ENCODE data around the gene NEU1.

The NEU1 gene

GRCh38 chr6:31896493-31896855, 33.9 kb upstream of the NEU1 start:
- no peak for DNase-seq (ENCODE audit: low read depth in 2 of 2)

GRCh38 chr6:31892821-31893220, 30.2 kb upstream of the NEU1 start:
- no peak for DNase-seq (ENCODE audit: low read depth in 2 of 2)

GRCh38 chr6:31889331-31889972, 26.8 kb upstream of the NEU1 start:
- no peak for DNase-seq (ENCODE audit: low read depth in 2 of 2)

- no peak for DNase-seq (ENCODE audit: low read depth in 2 of 2)
Observed at GRCh38 chr6:31888276-31889258, 25.9 kb upstream of the NEU1 start.

GRCh38 chr6:31887173-31888007, 24.8 kb upstream of the NEU1 start:
- no peak for DNase-seq (ENCODE audit: low read depth in 2 of 2)

- DNase-seq (ENCODE audit: low read depth in 2 of 2), result no peak
Observed at GRCh38 chr6:31886541-31886991, 23.9 kb upstream of the NEU1 start.

- DNase-seq (ENCODE audit: low read depth in 2 of 2), result no peak
Observed at GRCh38 chr6:31884528-31885035, 22.0 kb upstream of the NEU1 start.

- DNase-seq (ENCODE audit: low read depth in 2 of 2), result no peak
Observed at GRCh38 chr6:31883676-31884075, 21.1 kb upstream of the NEU1 start.

GRCh38 chr6:31882344-31882743, 19.7 kb upstream of the NEU1 start:
- no peak for DNase-seq (ENCODE audit: low read depth in 2 of 2)

- no peak for DNase-seq (ENCODE audit: low read depth in 2 of 2)
Observed at GRCh38 chr6:31881136-31881859, 18.7 kb upstream of the NEU1 start.

- no peak for DNase-seq (ENCODE audit: low read depth in 2 of 2)
Observed at GRCh38 chr6:31880616-31881015, 18.0 kb upstream of the NEU1 start.

GRCh38 chr6:31879901-31880300, 17.3 kb upstream of the NEU1 start:
- DNase-seq (ENCODE audit: low read depth in 2 of 2), result no peak

GRCh38 chr6:31879143-31879542, 16.5 kb upstream of the NEU1 start:
- DNase-seq (ENCODE audit: low read depth in 2 of 2), result no peak

GRCh38 chr6:31878726-31879125, 16.1 kb upstream of the NEU1 start, which contains the start of gene SLC44A4:
Gene SLC44A4, minus strand, starts transcription at chr6:31878997. Its CDS starts 17 bp downstream, at chr6:31878980.
- no peak for DNase-seq (ENCODE audit: low read depth in 2 of 2)

GRCh38 chr6:31878222-31878621, 15.6 kb upstream of the NEU1 start:
- no peak for DNase-seq (ENCODE audit: low read depth in 2 of 2)

GRCh38 chr6:31877651-31878161, 15.1 kb upstream of the NEU1 start:
- no peak for DNase-seq (ENCODE audit: low read depth in 2 of 2)

GRCh38 chr6:31877125-31877650, 14.6 kb upstream of the NEU1 start:
- no peak for DNase-seq (ENCODE audit: low read depth in 2 of 2)

- DNase-seq (ENCODE audit: low read depth in 2 of 2), result no peak
Observed at GRCh38 chr6:31876357-31876756, 13.7 kb upstream of the NEU1 start.

- no peak for DNase-seq (ENCODE audit: low read depth in 2 of 2)
Observed at GRCh38 chr6:31875877-31876276, 13.3 kb upstream of the NEU1 start.

GRCh38 chr6:31874836-31875572, 12.4 kb upstream of the NEU1 start:
- no peak for DNase-seq (ENCODE audit: low read depth in 2 of 2)

All from fibroblast of skin of left quadriceps (primary cell).